Measurements from ENCODE around the gene PLA2G4F.

Gene PLA2G4F

GRCh38 chr15:42130246-42130986 is 26.0 kb downstream of the PLA2G4F start:
- no peak for FAIRE-seq

- FAIRE-seq: no peak
Observed at GRCh38 chr15:42129364-42129763, 27.1 kb downstream of the PLA2G4F start.

- no peak for FAIRE-seq
Observed at GRCh38 chr15:42128476-42128875, 28.0 kb downstream of the PLA2G4F start.

GRCh38 chr15:42123546-42123945 is 32.9 kb downstream of the PLA2G4F start:
- no peak for FAIRE-seq

GRCh38 chr15:42121682-42122081 is 34.8 kb downstream of the PLA2G4F start:
- no peak for FAIRE-seq

GRCh38 chr15:42121021-42121420 is 35.4 kb downstream of the PLA2G4F start:
- FAIRE-seq: no peak

GRCh38 chr15:42120285-42120684 is 36.2 kb downstream of the PLA2G4F start:
- FAIRE-seq: no peak

- no peak for FAIRE-seq
Observed at GRCh38 chr15:42119446-42119760, 37.0 kb downstream of the PLA2G4F start.

GRCh38 chr15:42118650-42119445 is 37.6 kb downstream of the PLA2G4F start:
- no peak for FAIRE-seq

GRCh38 chr15:42111924-42112323 is 44.5 kb downstream of the PLA2G4F start:
- no peak for FAIRE-seq

- FAIRE-seq: no peak
Observed at GRCh38 chr15:42110367-42110766, 46.1 kb downstream of the PLA2G4F start.

GRCh38 chr15:42108806-42109205 is 47.6 kb downstream of the PLA2G4F start:
- FAIRE-seq: no peak

- no peak for FAIRE-seq
Observed at GRCh38 chr15:42108189-42108588, 48.2 kb downstream of the PLA2G4F start.

GRCh38 chr15:42107473-42107872 is 49.0 kb downstream of the PLA2G4F start:
- FAIRE-seq: no peak

GRCh38 chr15:42106288-42106687 is 50.1 kb downstream of the PLA2G4F start:
- FAIRE-seq: no peak

- FAIRE-seq: no peak
Observed at GRCh38 chr15:42104095-42104891, 52.1 kb downstream of the PLA2G4F start.

- FAIRE-seq: no peak
Observed at GRCh38 chr15:42102646-42103235, 53.7 kb downstream of the PLA2G4F start.

GRCh38 chr15:42101861-42102260 is 54.6 kb downstream of the PLA2G4F start:
- FAIRE-seq: no peak

GRCh38 chr15:42100021-42100800 is 56.2 kb downstream of the PLA2G4F start:
- no peak for FAIRE-seq

GRCh38 chr15:42097018-42097417 is 59.4 kb downstream of the PLA2G4F start:
- FAIRE-seq: no peak

GRCh38 chr15:42094512-42094963 is 61.9 kb downstream of the PLA2G4F start, which contains the start of gene PLA2G4D:
Gene PLA2G4D, minus strand, starts transcription at chr15:42094562. Its CDS starts 103 bp downstream, at chr15:42094459.
- no peak for FAIRE-seq

- FAIRE-seq: no peak
Observed at GRCh38 chr15:42093966-42094365, 62.5 kb downstream of the PLA2G4F start.
